Thyroid gland (tissue), 4 donors: Measurements from ENCODE around the gene ENDOU.

Experiments used
- POLR2A ChIP-seq, 2 donors: fragments of 450-650 bp; IDR thresholded peaks; one replicate each; pipeline ENCODE4 v1.6.1; 2017; ENCODE audit warnings: antibody characterized with exemption in 2 of 2, mild to moderate bottlenecking in 2 of 2, moderate library complexity in 1 of 2
- TF ChIP-seq, protein P1 (sequence below), 6 experiments: fragments of 200-600 bp in 3 of 6; fragments of 450-650 bp in 3 of 6; sonication (generic) in 3 of 6; IDR thresholded peaks; one replicate each; pipeline ENCODE4 v1.5.1; 2016 to 2019; ENCODE audit warnings: antibody characterized with exemption in 6 of 6, mild to moderate bottlenecking in 2 of 6, inconsistent platforms in 1 of 6, moderate library complexity in 1 of 6

DNA sequence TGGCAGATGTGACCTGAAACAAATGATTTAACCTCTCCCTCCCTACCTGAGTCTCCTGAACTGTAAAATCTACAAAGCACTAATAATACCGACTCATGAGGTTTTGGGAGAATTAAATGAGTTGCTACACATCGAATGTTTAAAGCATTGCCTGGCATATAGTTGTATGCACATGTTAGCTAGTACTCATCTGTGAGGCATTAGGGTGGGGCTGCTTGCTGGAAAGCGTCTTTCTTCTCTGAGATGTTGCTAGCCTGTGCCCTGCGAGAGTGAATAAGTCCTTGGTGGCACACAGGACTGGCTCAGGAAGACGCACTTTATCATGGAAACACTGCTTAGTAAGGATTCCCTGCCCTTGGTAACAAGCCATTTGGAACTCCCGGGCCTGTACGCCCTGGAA lies 27.3 kb upstream of the ENDOU start:
- TF ChIP-seq, protein P1, sequence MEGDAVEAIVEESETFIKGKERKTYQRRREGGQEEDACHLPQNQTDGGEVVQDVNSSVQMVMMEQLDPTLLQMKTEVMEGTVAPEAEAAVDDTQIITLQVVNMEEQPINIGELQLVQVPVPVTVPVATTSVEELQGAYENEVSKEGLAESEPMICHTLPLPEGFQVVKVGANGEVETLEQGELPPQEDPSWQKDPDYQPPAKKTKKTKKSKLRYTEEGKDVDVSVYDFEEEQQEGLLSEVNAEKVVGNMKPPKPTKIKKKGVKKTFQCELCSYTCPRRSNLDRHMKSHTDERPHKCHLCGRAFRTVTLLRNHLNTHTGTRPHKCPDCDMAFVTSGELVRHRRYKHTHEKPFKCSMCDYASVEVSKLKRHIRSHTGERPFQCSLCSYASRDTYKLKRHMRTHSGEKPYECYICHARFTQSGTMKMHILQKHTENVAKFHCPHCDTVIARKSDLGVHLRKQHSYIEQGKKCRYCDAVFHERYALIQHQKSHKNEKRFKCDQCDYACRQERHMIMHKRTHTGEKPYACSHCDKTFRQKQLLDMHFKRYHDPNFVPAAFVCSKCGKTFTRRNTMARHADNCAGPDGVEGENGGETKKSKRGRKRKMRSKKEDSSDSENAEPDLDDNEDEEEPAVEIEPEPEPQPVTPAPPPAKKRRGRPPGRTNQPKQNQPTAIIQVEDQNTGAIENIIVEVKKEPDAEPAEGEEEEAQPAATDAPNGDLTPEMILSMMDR (IDR thresholded peaks at IDR 0.05): no peak
- no peak for TF ChIP-seq POLR2A (IDR thresholded peaks at IDR 0.05)
